ENCODE data around the gene DIRAS1.

DNA sequence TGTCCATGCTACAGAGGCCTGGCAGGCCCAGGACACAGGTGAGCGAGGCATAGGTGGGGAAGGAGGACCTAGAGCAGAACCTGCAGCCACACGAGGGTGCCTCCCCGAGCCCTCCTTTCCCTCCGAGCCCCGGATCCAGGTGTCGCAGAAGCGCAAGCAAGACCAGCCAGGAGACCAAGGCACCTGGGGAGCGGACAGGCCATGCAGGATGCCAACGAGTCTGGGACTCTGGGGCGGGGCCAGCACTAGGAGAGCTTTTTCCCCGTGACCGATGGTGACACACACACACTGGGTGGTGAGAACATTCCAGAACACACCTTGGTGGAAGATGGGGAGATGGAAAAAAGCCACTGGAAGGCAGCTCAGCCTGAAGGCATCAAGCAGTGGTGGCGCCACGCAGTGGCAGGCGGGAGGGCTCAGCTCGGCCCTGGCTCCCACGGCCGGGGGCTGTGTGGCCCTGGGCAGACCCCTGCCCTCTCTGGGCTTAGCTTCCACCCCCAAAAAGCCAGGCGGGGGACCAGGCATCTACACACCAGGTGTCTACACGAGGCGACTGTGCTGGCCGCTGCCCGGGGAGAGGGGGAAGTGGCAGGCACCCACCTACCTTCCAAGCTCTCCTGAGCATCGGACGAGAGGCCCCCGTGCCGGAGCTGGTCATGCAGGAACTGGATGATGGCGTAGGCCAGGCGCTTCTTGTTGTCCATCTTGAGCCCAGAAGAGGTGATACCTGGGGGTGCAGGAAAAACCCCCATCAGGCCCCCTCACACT lies 47.4 kb upstream of the DIRAS1 start:
- TF ChIP-seq, protein P1, sequence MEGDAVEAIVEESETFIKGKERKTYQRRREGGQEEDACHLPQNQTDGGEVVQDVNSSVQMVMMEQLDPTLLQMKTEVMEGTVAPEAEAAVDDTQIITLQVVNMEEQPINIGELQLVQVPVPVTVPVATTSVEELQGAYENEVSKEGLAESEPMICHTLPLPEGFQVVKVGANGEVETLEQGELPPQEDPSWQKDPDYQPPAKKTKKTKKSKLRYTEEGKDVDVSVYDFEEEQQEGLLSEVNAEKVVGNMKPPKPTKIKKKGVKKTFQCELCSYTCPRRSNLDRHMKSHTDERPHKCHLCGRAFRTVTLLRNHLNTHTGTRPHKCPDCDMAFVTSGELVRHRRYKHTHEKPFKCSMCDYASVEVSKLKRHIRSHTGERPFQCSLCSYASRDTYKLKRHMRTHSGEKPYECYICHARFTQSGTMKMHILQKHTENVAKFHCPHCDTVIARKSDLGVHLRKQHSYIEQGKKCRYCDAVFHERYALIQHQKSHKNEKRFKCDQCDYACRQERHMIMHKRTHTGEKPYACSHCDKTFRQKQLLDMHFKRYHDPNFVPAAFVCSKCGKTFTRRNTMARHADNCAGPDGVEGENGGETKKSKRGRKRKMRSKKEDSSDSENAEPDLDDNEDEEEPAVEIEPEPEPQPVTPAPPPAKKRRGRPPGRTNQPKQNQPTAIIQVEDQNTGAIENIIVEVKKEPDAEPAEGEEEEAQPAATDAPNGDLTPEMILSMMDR (IDR thresholded peaks at IDR 0.05) = no peak
- TF ChIP-seq, protein P2, sequence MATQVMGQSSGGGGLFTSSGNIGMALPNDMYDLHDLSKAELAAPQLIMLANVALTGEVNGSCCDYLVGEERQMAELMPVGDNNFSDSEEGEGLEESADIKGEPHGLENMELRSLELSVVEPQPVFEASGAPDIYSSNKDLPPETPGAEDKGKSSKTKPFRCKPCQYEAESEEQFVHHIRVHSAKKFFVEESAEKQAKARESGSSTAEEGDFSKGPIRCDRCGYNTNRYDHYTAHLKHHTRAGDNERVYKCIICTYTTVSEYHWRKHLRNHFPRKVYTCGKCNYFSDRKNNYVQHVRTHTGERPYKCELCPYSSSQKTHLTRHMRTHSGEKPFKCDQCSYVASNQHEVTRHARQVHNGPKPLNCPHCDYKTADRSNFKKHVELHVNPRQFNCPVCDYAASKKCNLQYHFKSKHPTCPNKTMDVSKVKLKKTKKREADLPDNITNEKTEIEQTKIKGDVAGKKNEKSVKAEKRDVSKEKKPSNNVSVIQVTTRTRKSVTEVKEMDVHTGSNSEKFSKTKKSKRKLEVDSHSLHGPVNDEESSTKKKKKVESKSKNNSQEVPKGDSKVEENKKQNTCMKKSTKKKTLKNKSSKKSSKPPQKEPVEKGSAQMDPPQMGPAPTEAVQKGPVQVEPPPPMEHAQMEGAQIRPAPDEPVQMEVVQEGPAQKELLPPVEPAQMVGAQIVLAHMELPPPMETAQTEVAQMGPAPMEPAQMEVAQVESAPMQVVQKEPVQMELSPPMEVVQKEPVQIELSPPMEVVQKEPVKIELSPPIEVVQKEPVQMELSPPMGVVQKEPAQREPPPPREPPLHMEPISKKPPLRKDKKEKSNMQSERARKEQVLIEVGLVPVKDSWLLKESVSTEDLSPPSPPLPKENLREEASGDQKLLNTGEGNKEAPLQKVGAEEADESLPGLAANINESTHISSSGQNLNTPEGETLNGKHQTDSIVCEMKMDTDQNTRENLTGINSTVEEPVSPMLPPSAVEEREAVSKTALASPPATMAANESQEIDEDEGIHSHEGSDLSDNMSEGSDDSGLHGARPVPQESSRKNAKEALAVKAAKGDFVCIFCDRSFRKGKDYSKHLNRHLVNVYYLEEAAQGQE (IDR thresholded peaks at IDR 0.05; ENCODE audit: insufficient read depth in 1 of 2, low read depth in 2 of 2, low read length in 1 of 2) = no peak
- TF ChIP-seq POLR2AphosphoS5 (IDR thresholded peaks at IDR 0.05; ENCODE audit: low read depth, low read length) (no peak), SIN3A (IDR thresholded peaks at IDR 0.05; ENCODE audit: borderline replicate concordance, insufficient read depth, low read depth, low read length) (no peak)

All from Panc1 (cell line).